ENCODE data around the gene KRTAP23-1. TPM values are rescaled to one million over a fixed set of nuclear protein-coding genes. Genes with fewer than 3 reads are reported as not detected.

Gene KRTAP23-1
- total and polyA plus RNA-seq, 2 of the 8 experiments (the other 6 are each of a cell fraction or from before 2014, with no cell fraction given), result not detected

DNA sequence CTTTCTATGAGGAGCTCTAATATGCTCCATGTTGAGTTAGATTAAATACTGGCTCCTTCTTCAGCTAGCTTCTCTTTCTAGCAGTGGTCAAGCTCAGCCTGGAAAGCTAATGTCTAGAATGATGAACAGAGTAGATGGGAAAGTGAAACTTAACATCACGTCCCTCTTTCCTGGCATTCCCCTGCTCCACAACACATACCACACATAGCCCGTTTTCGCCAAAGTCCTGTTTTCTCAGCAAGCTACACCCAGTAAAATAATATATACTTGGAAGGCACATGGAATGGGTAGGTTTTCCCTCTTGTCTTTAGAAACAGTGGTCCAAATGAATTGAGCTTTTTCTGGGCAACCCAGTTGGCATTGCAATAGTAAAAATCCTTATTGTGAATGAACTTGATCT is 14.7 kb downstream of the KRTAP23-1 start:
- no peak overlapping the region for H3K4me2 ChIP-seq (ENCODE audit: insufficient read depth in 1 of 2, low read depth in 2 of 2, low read length in 2 of 2)
- no peak overlapping the region for H3K14ac ChIP-seq (ENCODE audit: insufficient read length)
- H3K23ac ChIP-seq (ENCODE audit: insufficient read length), result no peak overlapping the region
- H3K9me3 ChIP-seq (ENCODE audit: insufficient read depth in 2 of 2, low read depth in 1 of 2, low read length in 1 of 2), result no peaks in the 10 kb centered on the region
- H3K36me3 ChIP-seq (ENCODE audit: control insufficient read depth in 2 of 4, insufficient read depth in 4 of 4, low read length in 3 of 4), result no peaks in the 10 kb centered on the region
- FAIRE-seq (no peak), DNase-seq (ENCODE audit: low read depth in 1 of 2, low spot score in 2 of 2) (no peak)
- H2AK5ac ChIP-seq (ENCODE audit: low read depth, low read length), result no peak overlapping the region
- no peaks in the 10 kb centered on the region for H3K27me3 ChIP-seq (replicated peaks in 1 of 4; ENCODE audit: control insufficient read depth in 3 of 4, extremely low read depth in 1 of 4, insufficient read depth in 3 of 4, low read length in 3 of 4)
- H2BK15ac ChIP-seq (ENCODE audit: low read length), result no peak overlapping the region
- ChIA-PET CTCF (ENCODE audit: partially characterized antibody) (interaction anchor here (0.7 to 1.3 kb wide), 4 partner anchors 11 to 498 kb away, joined by 3 to 5 read pairs (median 3); no protein-coding TSS in a partner anchor), POLR2A (ENCODE audit: partially characterized antibody) (no interaction called here)
- no peak overlapping the region for H3K18ac ChIP-seq (ENCODE audit: extremely low read depth, low read length)
- no peak overlapping the region for H2BK5ac ChIP-seq (ENCODE audit: low read depth, low read length)
- no peak overlapping the region for H3K4me3 ChIP-seq (ENCODE audit: extremely low read depth in 1 of 4, insufficient read depth in 2 of 4, low read depth in 3 of 4, low read length in 4 of 4)
- no peak overlapping the region for H3K4ac ChIP-seq (replicated peaks; ENCODE audit: insufficient read length, low read depth, low read length)
- H3K79me1 ChIP-seq (ENCODE audit: low read depth, low read length), result no peaks in the 10 kb centered on the region
- no peak overlapping the region for H3K27ac ChIP-seq (ENCODE audit: low read depth, low read length)
- H4K8ac ChIP-seq (ENCODE audit: extremely low read depth, insufficient read depth, low read length), result no peak overlapping the region
- H4K91ac ChIP-seq (replicated peaks; ENCODE audit: insufficient read length, low read length), result no peak overlapping the region
- H4K20me1 ChIP-seq (replicated peaks in 1 of 2; ENCODE audit: control insufficient read depth in 1 of 2, insufficient read depth in 2 of 2, low read length in 2 of 2), result no peaks in the 10 kb centered on the region
- no peaks in the 10 kb centered on the region for H3K79me2 ChIP-seq (ENCODE audit: control insufficient read depth in 1 of 2, insufficient read depth in 2 of 2, low read length in 2 of 2)
- no peak overlapping the region for H2BK12ac ChIP-seq (ENCODE audit: low read depth, low read length)
- H2AFZ ChIP-seq (ENCODE audit: low read length), result no peak overlapping the region
- H2BK120ac ChIP-seq (replicated peaks; ENCODE audit: low read depth, low read length), result no peak overlapping the region
- WGBS, 2 experiments (ENCODE audit: extremely low coverage in 1 of 2, insufficient coverage in 1 of 2, insufficient read length in 1 of 2, insufficient replicate concordance in 2 of 2, low coverage in 1 of 2, low lambda C conversion rate in 2 of 2, missing lambda C conversion rate in 1 of 2), result 93% methylated on average over 3 of the region's 3 CpGs; no CpG with 5 or more reads in 1 of the 2 experiments
- no peaks in the 10 kb centered on the region for H3K4me1 ChIP-seq (replicated peaks in 1 of 4; ENCODE audit: control insufficient read depth in 3 of 4, insufficient read depth in 4 of 4, low read length in 3 of 4)
- no peak overlapping the region for H2BK20ac ChIP-seq (ENCODE audit: low read length)
- H3K23me2 ChIP-seq (ENCODE audit: low read depth, low read length), result no peaks in the 10 kb centered on the region
- H3K56ac ChIP-seq (replicated peaks; ENCODE audit: insufficient read length, low read depth, low read length), result no peak overlapping the region
- H3K9ac ChIP-seq (replicated peaks in 1 of 4; ENCODE audit: extremely low read depth in 1 of 4, low read depth in 3 of 4, low read length in 3 of 4), result no peak overlapping the region
- H4K5ac ChIP-seq (ENCODE audit: insufficient read length, low read depth, low read length), result no peak overlapping the region
- TF ChIP-seq RXRA (IDR thresholded peaks at IDR 0.05; ENCODE audit: insufficient read depth, low read depth, low read length), result no peak
- no peak for TF ChIP-seq CHD2 (IDR thresholded peaks at IDR 0.05; ENCODE audit: low read length)
- TF ChIP-seq JUND (IDR thresholded peaks at IDR 0.05; ENCODE audit: low read length), result no peak
- TF ChIP-seq CREB1 (IDR thresholded peaks at IDR 0.05), result no peak
- TF ChIP-seq POLR2AphosphoS5 (IDR thresholded peaks at IDR 0.05; ENCODE audit: low read depth, low read length), result no peak
- TF ChIP-seq RAD21 (IDR thresholded peaks at IDR 0.05 in 1 of 2, conservative IDR thresholded peaks at IDR 0.05 in 1 of 2; ENCODE audit: low read depth in 2 of 2, low read length in 2 of 2), result no peak
- TF ChIP-seq BCL11A (IDR thresholded peaks at IDR 0.05; ENCODE audit: low read depth in 2 of 2, low read length in 2 of 2), result no peak
- TF ChIP-seq, protein P1, sequence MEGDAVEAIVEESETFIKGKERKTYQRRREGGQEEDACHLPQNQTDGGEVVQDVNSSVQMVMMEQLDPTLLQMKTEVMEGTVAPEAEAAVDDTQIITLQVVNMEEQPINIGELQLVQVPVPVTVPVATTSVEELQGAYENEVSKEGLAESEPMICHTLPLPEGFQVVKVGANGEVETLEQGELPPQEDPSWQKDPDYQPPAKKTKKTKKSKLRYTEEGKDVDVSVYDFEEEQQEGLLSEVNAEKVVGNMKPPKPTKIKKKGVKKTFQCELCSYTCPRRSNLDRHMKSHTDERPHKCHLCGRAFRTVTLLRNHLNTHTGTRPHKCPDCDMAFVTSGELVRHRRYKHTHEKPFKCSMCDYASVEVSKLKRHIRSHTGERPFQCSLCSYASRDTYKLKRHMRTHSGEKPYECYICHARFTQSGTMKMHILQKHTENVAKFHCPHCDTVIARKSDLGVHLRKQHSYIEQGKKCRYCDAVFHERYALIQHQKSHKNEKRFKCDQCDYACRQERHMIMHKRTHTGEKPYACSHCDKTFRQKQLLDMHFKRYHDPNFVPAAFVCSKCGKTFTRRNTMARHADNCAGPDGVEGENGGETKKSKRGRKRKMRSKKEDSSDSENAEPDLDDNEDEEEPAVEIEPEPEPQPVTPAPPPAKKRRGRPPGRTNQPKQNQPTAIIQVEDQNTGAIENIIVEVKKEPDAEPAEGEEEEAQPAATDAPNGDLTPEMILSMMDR (IDR thresholded peaks at IDR 0.05; ENCODE audit: control extremely low read depth in 1 of 3, insufficient read depth in 1 of 3, low read depth in 1 of 3, low read length in 3 of 3), result no peak
- no peak for TF ChIP-seq EZH2 (IDR thresholded peaks at IDR 0.05; ENCODE audit: low read depth, low read length, severe bottlenecking)
- TF ChIP-seq PHF8 (conservative IDR thresholded peaks at IDR 0.05; ENCODE audit: low read depth, low read length), result no peak
- no peak for TF ChIP-seq TEAD4 (IDR thresholded peaks at IDR 0.05; ENCODE audit: low read depth, low read length)
- no peak for TF ChIP-seq YY1 (IDR thresholded peaks at IDR 0.05; ENCODE audit: low read depth, low read length)

Data from H1 (cell line).